Activated naive CD8-positive, alpha-beta T cell treated with anti-CD3 and anti-CD28 coated beads for 36 hours (primary cell): ENCODE results near the gene GOSR1. TPM values are rescaled to one million over a fixed set of nuclear protein-coding genes. Genes with fewer than 3 reads are reported as not detected.
"Not testable (repeated sequence)": the region's sequence is repeated elsewhere in the genome, so short reads cannot be mapped to it uniquely, and the experiment has no call there.

Source experiments
- DNase-seq: peaks from one replicate; pipeline ENCODE4 v3.0.0; 2021
- H3K27ac Mint-ChIP-seq: one replicate; pipeline ENCODE4 v1.8.0; 2022; ENCODE audit warnings: mild to moderate bottlenecking, moderate library complexity, mixed read lengths
- H3K27me3 Mint-ChIP-seq: one replicate; pipeline ENCODE4 v1.8.0; 2022; ENCODE audit warnings: mild to moderate bottlenecking, mixed read lengths
- H3K36me3 Mint-ChIP-seq: one replicate; pipeline ENCODE4 v1.8.0; 2021; ENCODE audit warnings: mild to moderate bottlenecking, mixed read lengths
- H3K4me1 Mint-ChIP-seq: one replicate; pipeline ENCODE4 v1.8.0; 2021; ENCODE audit warnings: mixed read lengths
- H3K4me3 Mint-ChIP-seq: one replicate; pipeline ENCODE4 v1.8.0; 2022; ENCODE audit warnings: mild to moderate bottlenecking, moderate library complexity, mixed read lengths
- H3K9me3 Mint-ChIP-seq: one replicate; pipeline ENCODE4 v1.8.0; 2022; ENCODE audit warnings: mixed read lengths
- total RNA-seq, 2 experiments: library from RNA; stranded (reverse); gene quantifications; one replicate each; pipeline ENCODE4 v1.2.3, GENCODE V29; 2021

GOSR1 gene
- total RNA-seq, 2 experiments from 2014 or later: 44.9 to 47.0 TPM

GRCh38 chr17:30521766-30522165 is 44.6 kb downstream of the GOSR1 start:
- H3K9me3 Mint-ChIP-seq: peaks cover 2% of the 10 kb centered on the region
- DNase-seq: no peak
- H3K27me3 Mint-ChIP-seq: no peaks in the 10 kb centered on the region
- peaks cover 5% of the 10 kb centered on the region for H3K4me1 Mint-ChIP-seq
- peaks cover 26% of the 10 kb centered on the region for H3K36me3 Mint-ChIP-seq
- no peak overlapping the region for H3K27ac Mint-ChIP-seq
- no peak overlapping the region for H3K4me3 Mint-ChIP-seq

- H3K27ac Mint-ChIP-seq, H3K9me3 Mint-ChIP-seq: not testable (repeated sequence)
Measured at GRCh38 chr17:30523236-30523635, 46.0 kb downstream of the GOSR1 start.

GRCh38 chr17:30524847-30525246 is 47.6 kb downstream of the GOSR1 start:
- Mint-ChIP-seq H3K27me3 (no peaks in the 10 kb centered on the region), H3K27ac (no peak overlapping the region), H3K36me3 (peaks cover 22% of the 10 kb centered on the region), H3K9me3 (peaks cover 2% of the 10 kb centered on the region), H3K4me1 (peaks cover 2% of the 10 kb centered on the region), H3K4me3 (no peak overlapping the region)
- DNase-seq: no peak

More at GRCh38 chr17:30523236-30523635, 46.0 kb downstream of the GOSR1 start:
- H3K36me3 Mint-ChIP-seq: peaks cover 26% of the 10 kb centered on the region
- H3K4me1 Mint-ChIP-seq, DNase-seq, H3K27me3 Mint-ChIP-seq, H3K4me3 Mint-ChIP-seq: not testable (repeated sequence)

- Mint-ChIP-seq H3K27me3 (no peaks in the 10 kb centered on the region), H3K27ac (no peak overlapping the region), H3K9me3 (peaks cover 2% of the 10 kb centered on the region), H3K4me3 (no peak overlapping the region), H3K4me1 (peaks cover 1% of the 10 kb centered on the region), H3K36me3 (peaks cover 15% of the 10 kb centered on the region)
- DNase-seq: no peak
Measured at GRCh38 chr17:30526401-30526800, 49.2 kb downstream of the GOSR1 start.

GRCh38 chr17:30528701-30529100 is 51.5 kb downstream of the GOSR1 start:
- not testable (repeated sequence) for H3K4me3 Mint-ChIP-seq, H3K9me3 Mint-ChIP-seq, H3K4me1 Mint-ChIP-seq, H3K36me3 Mint-ChIP-seq, H3K27me3 Mint-ChIP-seq, H3K27ac Mint-ChIP-seq, DNase-seq

GRCh38 chr17:30530346-30531025 is 53.3 kb downstream of the GOSR1 start:
- H3K9me3 Mint-ChIP-seq: no peaks in the 10 kb centered on the region
- no peak overlapping the region for H3K27ac Mint-ChIP-seq
- H3K27me3 Mint-ChIP-seq: no peaks in the 10 kb centered on the region
- no peaks in the 10 kb centered on the region for H3K4me1 Mint-ChIP-seq
- H3K36me3 Mint-ChIP-seq: no peaks in the 10 kb centered on the region
- no peak overlapping the region for H3K4me3 Mint-ChIP-seq
- no peak for DNase-seq

GRCh38 chr17:30532871-30533270 is 55.7 kb downstream of the GOSR1 start:
- Mint-ChIP-seq H3K27me3 (no peaks in the 10 kb centered on the region), H3K9me3 (no peaks in the 10 kb centered on the region), H3K4me3 (no peak overlapping the region), H3K36me3 (no peaks in the 10 kb centered on the region), H3K4me1 (no peaks in the 10 kb centered on the region), H3K27ac (no peak overlapping the region)
- DNase-seq: no peak

GRCh38 chr17:30534298-30534697 is 57.1 kb downstream of the GOSR1 start:
- Mint-ChIP-seq H3K4me1 (no peaks in the 10 kb centered on the region), H3K9me3 (no peaks in the 10 kb centered on the region), H3K27ac (no peak overlapping the region)

GRCh38 chr17:30534938-30535921 is 58.0 kb downstream of the GOSR1 start:
- DNase-seq: no peak

More at GRCh38 chr17:30534298-30534697, 57.1 kb downstream of the GOSR1 start:
- Mint-ChIP-seq H3K4me3 (no peak overlapping the region), H3K36me3 (no peaks in the 10 kb centered on the region), H3K27me3 (no peaks in the 10 kb centered on the region)
- DNase-seq: no peak

GRCh38 chr17:30536846-30537245 is 59.6 kb downstream of the GOSR1 start:
- not testable (repeated sequence) for H3K4me1 Mint-ChIP-seq, H3K27ac Mint-ChIP-seq, H3K27me3 Mint-ChIP-seq, DNase-seq, H3K4me3 Mint-ChIP-seq, H3K36me3 Mint-ChIP-seq, H3K9me3 Mint-ChIP-seq

More at GRCh38 chr17:30534938-30535921, 58.0 kb downstream of the GOSR1 start:
- no peak overlapping the region for H3K4me3 Mint-ChIP-seq
- no peaks in the 10 kb centered on the region for H3K9me3 Mint-ChIP-seq
- no peaks in the 10 kb centered on the region for H3K36me3 Mint-ChIP-seq
- H3K27ac Mint-ChIP-seq: no peak overlapping the region
- no peaks in the 10 kb centered on the region for H3K4me1 Mint-ChIP-seq
- H3K27me3 Mint-ChIP-seq: no peaks in the 10 kb centered on the region

GRCh38 chr17:30537667-30538066 is 60.5 kb downstream of the GOSR1 start:
- H3K9me3 Mint-ChIP-seq, H3K27ac Mint-ChIP-seq, DNase-seq, H3K4me3 Mint-ChIP-seq, H3K27me3 Mint-ChIP-seq, H3K4me1 Mint-ChIP-seq, H3K36me3 Mint-ChIP-seq: not testable (repeated sequence)

- no peaks in the 10 kb centered on the region for H3K9me3 Mint-ChIP-seq
- no peak overlapping the region for H3K4me3 Mint-ChIP-seq
- no peak overlapping the region for H3K27ac Mint-ChIP-seq
- no peaks in the 10 kb centered on the region for H3K27me3 Mint-ChIP-seq
- H3K36me3 Mint-ChIP-seq: no peaks in the 10 kb centered on the region
- H3K4me1 Mint-ChIP-seq: no peaks in the 10 kb centered on the region
- DNase-seq: no peak
Measured at GRCh38 chr17:30541802-30542201, 64.6 kb downstream of the GOSR1 start.

GRCh38 chr17:30543456-30543855 is 66.2 kb downstream of the GOSR1 start:
- Mint-ChIP-seq H3K4me1 (no peaks in the 10 kb centered on the region), H3K9me3 (no peaks in the 10 kb centered on the region), H3K27me3 (no peaks in the 10 kb centered on the region), H3K36me3 (no peaks in the 10 kb centered on the region), H3K27ac (no peak overlapping the region), H3K4me3 (no peak overlapping the region)
- no peak for DNase-seq

GRCh38 chr17:30545024-30545423 is 67.8 kb downstream of the GOSR1 start:
- Mint-ChIP-seq H3K9me3 (no peaks in the 10 kb centered on the region), H3K4me3 (no peak overlapping the region), H3K4me1 (no peaks in the 10 kb centered on the region), H3K27ac (no peak overlapping the region), H3K27me3 (no peaks in the 10 kb centered on the region), H3K36me3 (no peaks in the 10 kb centered on the region)
- DNase-seq: no peak

GRCh38 chr17:30547778-30548573 is 70.8 kb downstream of the GOSR1 start:
- no peak for DNase-seq
- no peaks in the 10 kb centered on the region for H3K36me3 Mint-ChIP-seq
- no peak overlapping the region for H3K4me3 Mint-ChIP-seq
- H3K27ac Mint-ChIP-seq: no peak overlapping the region
- no peaks in the 10 kb centered on the region for H3K9me3 Mint-ChIP-seq
- H3K4me1 Mint-ChIP-seq: no peaks in the 10 kb centered on the region
- H3K27me3 Mint-ChIP-seq: no peaks in the 10 kb centered on the region
